ENCODE data around the gene CACNA1H.

DNA sequence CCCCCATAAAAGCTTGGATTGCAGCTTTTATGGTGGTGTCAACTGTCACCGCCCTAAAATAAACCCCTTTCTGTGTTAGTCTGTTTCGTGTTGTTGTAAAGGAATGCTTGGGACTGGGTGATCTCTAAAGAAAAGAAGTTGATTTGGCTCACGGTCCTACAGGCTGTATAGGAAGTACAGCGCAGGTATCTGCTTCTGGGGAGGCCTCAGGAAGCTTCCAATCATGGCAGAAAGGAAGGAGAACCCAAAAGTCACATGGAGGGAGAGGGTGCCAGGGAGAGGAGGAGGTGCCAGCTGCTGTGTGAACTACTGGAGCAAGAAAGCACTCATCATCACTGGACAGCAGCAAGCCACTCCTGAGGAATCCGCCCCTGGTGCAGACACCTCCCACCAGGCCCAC, 5.9 kb upstream of the CACNA1H start:
- TF ChIP-seq, protein P1, sequence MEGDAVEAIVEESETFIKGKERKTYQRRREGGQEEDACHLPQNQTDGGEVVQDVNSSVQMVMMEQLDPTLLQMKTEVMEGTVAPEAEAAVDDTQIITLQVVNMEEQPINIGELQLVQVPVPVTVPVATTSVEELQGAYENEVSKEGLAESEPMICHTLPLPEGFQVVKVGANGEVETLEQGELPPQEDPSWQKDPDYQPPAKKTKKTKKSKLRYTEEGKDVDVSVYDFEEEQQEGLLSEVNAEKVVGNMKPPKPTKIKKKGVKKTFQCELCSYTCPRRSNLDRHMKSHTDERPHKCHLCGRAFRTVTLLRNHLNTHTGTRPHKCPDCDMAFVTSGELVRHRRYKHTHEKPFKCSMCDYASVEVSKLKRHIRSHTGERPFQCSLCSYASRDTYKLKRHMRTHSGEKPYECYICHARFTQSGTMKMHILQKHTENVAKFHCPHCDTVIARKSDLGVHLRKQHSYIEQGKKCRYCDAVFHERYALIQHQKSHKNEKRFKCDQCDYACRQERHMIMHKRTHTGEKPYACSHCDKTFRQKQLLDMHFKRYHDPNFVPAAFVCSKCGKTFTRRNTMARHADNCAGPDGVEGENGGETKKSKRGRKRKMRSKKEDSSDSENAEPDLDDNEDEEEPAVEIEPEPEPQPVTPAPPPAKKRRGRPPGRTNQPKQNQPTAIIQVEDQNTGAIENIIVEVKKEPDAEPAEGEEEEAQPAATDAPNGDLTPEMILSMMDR (IDR thresholded peaks at IDR 0.05; ENCODE audit: extremely low read depth in 1 of 2, insufficient read depth in 1 of 2, low read depth in 1 of 2, low read length in 2 of 2): no peak
- TF ChIP-seq POLR2AphosphoS5 (IDR thresholded peaks at IDR 0.05; ENCODE audit: insufficient read depth, low read depth, low read length) (no peak), POLR2A (IDR thresholded peaks at IDR 0.05; ENCODE audit: low read depth, low read length) (no peak), GATA2 (IDR thresholded peaks at IDR 0.05; ENCODE audit: insufficient read depth, insufficient read length, low read depth, low read length) (no peak), MYC (IDR thresholded peaks at IDR 0.05; ENCODE audit: low read depth, low read length) (no peak)
- TF ChIP-seq, protein P2, sequence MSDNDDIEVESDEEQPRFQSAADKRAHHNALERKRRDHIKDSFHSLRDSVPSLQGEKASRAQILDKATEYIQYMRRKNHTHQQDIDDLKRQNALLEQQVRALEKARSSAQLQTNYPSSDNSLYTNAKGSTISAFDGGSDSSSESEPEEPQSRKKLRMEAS (IDR thresholded peaks at IDR 0.05; ENCODE audit: insufficient read depth, insufficient read length): no peak

Data from endothelial cell of umbilical vein (primary cell).